Measurements from ENCODE around the gene KRTAP20-4.

- TF ChIP-seq, protein P1, sequence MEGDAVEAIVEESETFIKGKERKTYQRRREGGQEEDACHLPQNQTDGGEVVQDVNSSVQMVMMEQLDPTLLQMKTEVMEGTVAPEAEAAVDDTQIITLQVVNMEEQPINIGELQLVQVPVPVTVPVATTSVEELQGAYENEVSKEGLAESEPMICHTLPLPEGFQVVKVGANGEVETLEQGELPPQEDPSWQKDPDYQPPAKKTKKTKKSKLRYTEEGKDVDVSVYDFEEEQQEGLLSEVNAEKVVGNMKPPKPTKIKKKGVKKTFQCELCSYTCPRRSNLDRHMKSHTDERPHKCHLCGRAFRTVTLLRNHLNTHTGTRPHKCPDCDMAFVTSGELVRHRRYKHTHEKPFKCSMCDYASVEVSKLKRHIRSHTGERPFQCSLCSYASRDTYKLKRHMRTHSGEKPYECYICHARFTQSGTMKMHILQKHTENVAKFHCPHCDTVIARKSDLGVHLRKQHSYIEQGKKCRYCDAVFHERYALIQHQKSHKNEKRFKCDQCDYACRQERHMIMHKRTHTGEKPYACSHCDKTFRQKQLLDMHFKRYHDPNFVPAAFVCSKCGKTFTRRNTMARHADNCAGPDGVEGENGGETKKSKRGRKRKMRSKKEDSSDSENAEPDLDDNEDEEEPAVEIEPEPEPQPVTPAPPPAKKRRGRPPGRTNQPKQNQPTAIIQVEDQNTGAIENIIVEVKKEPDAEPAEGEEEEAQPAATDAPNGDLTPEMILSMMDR (conservative IDR thresholded peaks at IDR 0.05 in 1 of 2, IDR thresholded peaks at IDR 0.05 in 1 of 2; ENCODE audit: low read depth in 1 of 2, low read length in 2 of 2) = no peak
- no peak for TF ChIP-seq EZH2 (IDR thresholded peaks at IDR 0.05; ENCODE audit: low read length, missing control alignments)
Observed at GRCh38 chr21:30625449-30626165, 5.2 kb downstream of the KRTAP20-4 start.

Data from fibroblast of lung (primary cell).